ENCODE results near the gene BSND. TPM values are rescaled to one million over a fixed set of nuclear protein-coding genes. Genes with fewer than 3 reads are reported as not detected.
"Not testable (repeated sequence)": the region's sequence is repeated elsewhere in the genome, so short reads cannot be mapped to it uniquely, and the experiment has no call there.

Gene BSND
- under 1 TPM in 1 of 3 donors, not detected in 2; 0.02 TPM for polyA plus RNA-seq

GRCh38 chr1:54998677-54999076, at the start of gene BSND:
Gene BSND (plus strand): TSS chr1:54998933. CDS start chr1:54999187, 254 bp downstream.
- 60 to 69% (median 65%) methylated on average over 7 of the region's 7 CpGs for WGBS, 3 donors
- no peak within 1 kb of the TSS for H3K27ac ChIP-seq (ENCODE audit: low read depth, low read length)

- H3K27ac ChIP-seq (ENCODE audit: low read depth, low read length): no peak overlapping the region
- 72 to 75% (median 74%) methylated on average over 4 of the region's 4 CpGs for WGBS, 3 donors
These were observed 49.7 kb upstream of the BSND start for GRCh38 chr1:54949053-54949452.

- H3K27ac ChIP-seq (ENCODE audit: low read depth, low read length): peak overlapping the region; percentile 17
- WGBS, 3 donors: 51 to 64% (median 62%) methylated on average over 6 of the region's 6 CpGs
These were observed 48.7 kb upstream of the BSND start for GRCh38 chr1:54950006-54950368.

- 27 to 32% (median 27%) methylated on average over 27 of the region's 27 CpGs for WGBS, 3 donors
- H3K27ac ChIP-seq (ENCODE audit: low read depth, low read length): peak overlapping the region; percentile 17
These were observed 48.2 kb upstream of the BSND start for GRCh38 chr1:54950369-54951163.

GRCh38 chr1:54951810-54952226, 46.9 kb upstream of the BSND start:
- 82 to 97% (median 93%) methylated on average over 4 of the region's 4 CpGs for WGBS, 3 donors
- no peak overlapping the region for H3K27ac ChIP-seq (ENCODE audit: low read depth, low read length)

GRCh38 chr1:54952950-54953718, 45.6 kb upstream of the BSND start:
- WGBS, 3 donors: 65 to 88% (median 82%) methylated on average over 4 of the region's 4 CpGs
- H3K27ac ChIP-seq (ENCODE audit: low read depth, low read length): no peak overlapping the region

GRCh38 chr1:54953846-54954245, 44.9 kb upstream of the BSND start:
- no peak overlapping the region for H3K27ac ChIP-seq (ENCODE audit: low read depth, low read length)
- WGBS, 3 donors: 83 to 92% (median 89%) methylated on average over 3 of the region's 3 CpGs

- WGBS, 3 donors: 59 to 78% (median 64%) methylated on average over 1 of the region's 1 CpG
- H3K27ac ChIP-seq (ENCODE audit: low read depth, low read length): no peak overlapping the region
These were observed 43.4 kb upstream of the BSND start for GRCh38 chr1:54955359-54955758.

- WGBS, 3 donors: 74 to 92% (median 91%) methylated on average over 4 of the region's 4 CpGs
- no peak overlapping the region for H3K27ac ChIP-seq (ENCODE audit: low read depth, low read length)
These were observed 42.0 kb upstream of the BSND start for GRCh38 chr1:54956726-54957125.

- H3K27ac ChIP-seq (ENCODE audit: low read depth, low read length): no peak overlapping the region
- WGBS, 3 donors: 47 to 82% (median 70%) methylated on average over 3 of the region's 3 CpGs
These were observed 39.5 kb upstream of the BSND start for GRCh38 chr1:54959241-54959640.

GRCh38 chr1:54962612-54963395, 35.9 kb upstream of the BSND start:
- WGBS, 3 donors: 73 to 83% (median 75%) methylated on average over 4 of the region's 4 CpGs
- no peak overlapping the region for H3K27ac ChIP-seq (ENCODE audit: low read depth, low read length)

- H3K27ac ChIP-seq (ENCODE audit: low read depth, low read length): not testable (repeated sequence)
- 88 to 96% (median 91%) methylated on average over 5 of the region's 5 CpGs for WGBS, 3 donors
These were observed 34.9 kb upstream of the BSND start for GRCh38 chr1:54963829-54964228.

- H3K27ac ChIP-seq (ENCODE audit: low read depth, low read length): no peak overlapping the region
- WGBS, 3 donors: 31 to 49% (median 44%) methylated on average over 7 of the region's 7 CpGs
These were observed 33.0 kb upstream of the BSND start for GRCh38 chr1:54965624-54966340.

- H3K27ac ChIP-seq (ENCODE audit: low read depth, low read length): no peak overlapping the region
These were observed 31.4 kb upstream of the BSND start for GRCh38 chr1:54967372-54967771.

GRCh38 chr1:54968551-54968950, 30.2 kb upstream of the BSND start:
- WGBS, 3 donors: 57 to 77% (median 59%) methylated on average over 4 of the region's 4 CpGs
- H3K27ac ChIP-seq (ENCODE audit: low read depth, low read length): no peak overlapping the region

More at GRCh38 chr1:54967372-54967771, 31.4 kb upstream of the BSND start:
- 75 to 82% (median 79%) methylated on average over 5 of the region's 5 CpGs for WGBS, 3 donors

- H3K27ac ChIP-seq (ENCODE audit: low read depth, low read length): no peak overlapping the region
- WGBS, 3 donors: 85 to 100% (median 86%) methylated on average over 1 of the region's 1 CpG
These were observed 28.9 kb upstream of the BSND start for GRCh38 chr1:54969879-54970278.

- no peak overlapping the region for H3K27ac ChIP-seq (ENCODE audit: low read depth, low read length)
- 79 to 90% (median 81%) methylated on average over 5 of the region's 5 CpGs for WGBS, 3 donors
These were observed 27.8 kb upstream of the BSND start for GRCh38 chr1:54970901-54971300.

- WGBS, 3 donors: 53 to 76% (median 70%) methylated on average over 7 of the region's 7 CpGs
- no peak overlapping the region for H3K27ac ChIP-seq (ENCODE audit: low read depth, low read length)
These were observed 27.4 kb upstream of the BSND start for GRCh38 chr1:54971317-54971791.
